Subcutaneous abdominal adipose tissue (tissue), 5 donors: ENCODE results near the gene TPSD1.
"Not testable (repeated sequence)": the region's sequence is repeated elsewhere in the genome, so short reads cannot be mapped to it uniquely, and the experiment has no call there.

ENCODE experiments used
- H3K27ac ChIP-seq: one replicate; pipeline ENCODE4 v1.7.0; 2013; ENCODE audit warnings: low read depth, mild to moderate bottlenecking, inconsistent platforms, low read length, moderate library complexity
- H3K27me3 ChIP-seq, 5 donors: one replicate each; pipeline ENCODE4 v1.7.0; 2013; ENCODE audit warnings: low read length in 5 of 5, inconsistent platforms in 1 of 5; ENCODE audit not compliant: control insufficient read depth in 5 of 5, insufficient read depth in 4 of 5
- H3K36me3 ChIP-seq, 5 donors: one replicate each; pipeline ENCODE4 v1.7.0; 2013; ENCODE audit warnings: low read length in 5 of 5; ENCODE audit not compliant: control insufficient read depth in 5 of 5, insufficient read depth in 5 of 5
- H3K4me1 ChIP-seq, 5 donors: one replicate each; pipeline ENCODE4 v1.7.0; 2013; ENCODE audit warnings: low read length in 5 of 5, mild to moderate bottlenecking in 3 of 5, moderate library complexity in 1 of 5; ENCODE audit not compliant: control insufficient read depth in 5 of 5, insufficient read depth in 5 of 5
- H3K4me3 ChIP-seq, 5 donors: one replicate each; pipeline ENCODE4 v1.7.0; 2013; ENCODE audit warnings: low read length in 5 of 5, low read depth in 1 of 5
- H3K9ac ChIP-seq, 5 donors: one replicate each; pipeline ENCODE4 v1.7.0; 2013; ENCODE audit warnings: low read length in 5 of 5, mild to moderate bottlenecking in 4 of 5, moderate library complexity in 3 of 5
- H3K9me3 ChIP-seq, 5 donors: one replicate each; pipeline ENCODE4 v1.7.0; 2013; ENCODE audit warnings: low read length in 5 of 5; ENCODE audit not compliant: control insufficient read depth in 5 of 5
- donor health status: healthy.
- donor health status: healthy.
- donor health status: healthy.
- donor health status: healthy.
- donor health status: healthy.

TPSD1 gene

GRCh38 chr16:1256296-1256873 lies 516 bp downstream of the TPSD1 start:
- H3K27ac ChIP-seq, H3K9ac ChIP-seq, H3K4me3 ChIP-seq, H3K9me3 ChIP-seq, H3K36me3 ChIP-seq, H3K4me1 ChIP-seq: not testable (repeated sequence)
- peaks cover 27 to 41% (median 33%) of the 10 kb centered on the region in 5 donors for H3K27me3 ChIP-seq

- Histone ChIP-seq H3K27ac (no peak overlapping the region), H3K4me3 (no peak overlapping the region), H3K4me1 (no peaks in the 10 kb centered on the region), H3K36me3 (no peaks in the 10 kb centered on the region), H3K9me3 (no peaks in the 10 kb centered on the region), H3K27me3 (peaks cover 27 to 45% (median 36%) of the 10 kb centered on the region in 5 donors), H3K9ac (no peak overlapping the region)
Measured at GRCh38 chr16:1256874-1257322, 1.0 kb downstream of the TPSD1 start.

- Histone ChIP-seq H3K36me3 (no peaks in the 10 kb centered on the region), H3K9me3 (no peaks in the 10 kb centered on the region), H3K4me1 (no peaks in the 10 kb centered on the region), H3K9ac (no peak overlapping the region), H3K27me3 (peaks cover 28 to 51% (median 43%) of the 10 kb centered on the region in 5 donors), H3K27ac (no peak overlapping the region), H3K4me3 (no peak overlapping the region)
Measured at GRCh38 chr16:1257561-1258224, 1.8 kb downstream of the TPSD1 start.

GRCh38 chr16:1258225-1258600 lies 2.3 kb downstream of the TPSD1 start:
- H3K4me1 ChIP-seq = no peaks in the 10 kb centered on the region
- no peak overlapping the region for H3K27ac ChIP-seq
- H3K9ac ChIP-seq = no peak overlapping the region
- H3K36me3 ChIP-seq = no peaks in the 10 kb centered on the region
- H3K9me3 ChIP-seq = no peaks in the 10 kb centered on the region
- peaks cover 32 to 55% (median 47%) of the 10 kb centered on the region in 5 donors for H3K27me3 ChIP-seq
- no peak overlapping the region for H3K4me3 ChIP-seq

- Histone ChIP-seq H3K27ac (no peak overlapping the region), H3K4me3 (no peak overlapping the region), H3K9ac (no peak overlapping the region), H3K9me3 (no peaks in the 10 kb centered on the region), H3K36me3 (no peaks in the 10 kb centered on the region), H3K4me1 (no peaks in the 10 kb centered on the region), H3K27me3 (peaks cover 32 to 59% (median 49%) of the 10 kb centered on the region in 5 donors)
Measured at GRCh38 chr16:1258906-1259759, 3.3 kb downstream of the TPSD1 start.

- Histone ChIP-seq H3K9me3 (no peaks in the 10 kb centered on the region), H3K9ac (no peak overlapping the region), H3K36me3 (no peaks in the 10 kb centered on the region), H3K4me3 (no peak overlapping the region), H3K27me3 (peaks cover 32 to 59% (median 49%) of the 10 kb centered on the region in 5 donors), H3K27ac (no peak overlapping the region), H3K4me1 (no peaks in the 10 kb centered on the region)
Measured at GRCh38 chr16:1259760-1260068, 3.8 kb downstream of the TPSD1 start.

- no peaks in the 10 kb centered on the region for H3K9me3 ChIP-seq
- no peaks in the 10 kb centered on the region for H3K4me1 ChIP-seq
- H3K9ac ChIP-seq = no peak overlapping the region
- no peak overlapping the region for H3K4me3 ChIP-seq
- H3K36me3 ChIP-seq = no peaks in the 10 kb centered on the region
- H3K27me3 ChIP-seq = peaks cover 32 to 59% (median 49%) of the 10 kb centered on the region in 5 donors
- no peak overlapping the region for H3K27ac ChIP-seq
Measured at GRCh38 chr16:1260101-1260680, 4.3 kb downstream of the TPSD1 start.

GRCh38 chr16:1261131-1261892 lies 5.4 kb downstream of the TPSD1 start:
- Histone ChIP-seq H3K27ac (no peak overlapping the region), H3K4me3 (no peak overlapping the region), H3K4me1 (no peaks in the 10 kb centered on the region), H3K9me3 (no peaks in the 10 kb centered on the region), H3K27me3 (peaks cover 32 to 62% (median 50%) of the 10 kb centered on the region in 5 donors), H3K36me3 (no peaks in the 10 kb centered on the region), H3K9ac (no peak overlapping the region)

GRCh38 chr16:1262210-1262845 lies 6.5 kb downstream of the TPSD1 start:
- Histone ChIP-seq H3K9ac (no peak overlapping the region), H3K4me3 (no peak overlapping the region), H3K27ac (no peak overlapping the region), H3K4me1 (no peaks in the 10 kb centered on the region), H3K27me3 (peaks cover 23 to 56% (median 47%) of the 10 kb centered on the region in 5 donors), H3K36me3 (no peaks in the 10 kb centered on the region), H3K9me3 (peaks cover 0 to 3% (median 0%) of the 10 kb centered on the region in 5 donors)
